Measurements from ENCODE around the gene TEDC2. TPM values are rescaled to one million over a fixed set of nuclear protein-coding genes. Genes with fewer than 3 reads are reported as not detected.

Gene TEDC2
- polyA plus RNA-seq (2012; rRNA removed): 15.6 and 16.5 TPM in 2 replicates
- polyA plus RNA-seq (2012; cell fraction: cytosol; rRNA removed): 4.8 and 8.5 TPM in 2 replicates
- polyA plus RNA-seq (2012; cell fraction: nucleus; rRNA removed): 58.5 and 87.2 TPM in 2 replicates

- Histone ChIP-seq H3K9me3 (no peaks in the 10 kb centered on the region), H3K36me3 (replicated peaks in 1 of 2; ENCODE audit: control insufficient read depth in 1 of 2, insufficient read depth in 2 of 2, low read length in 1 of 2) (peaks cover 0 to 16% of the 10 kb centered on the region in 2 experiments), H3K9ac (peak within 1 kb of the TSS; percentile 60; the same call in 1 of the 2 replicates), H3K4me3 (ENCODE audit: low read depth in 2 of 2, low read length in 1 of 2) (peak within 1 kb of the TSS; percentile 66 to 71), H3K79me2 (ENCODE audit: insufficient read depth) (peaks cover 14% of the 10 kb centered on the region; the same call in 1 of the 2 replicates), H3K4me2 (peak within 1 kb of the TSS; percentile 96), H3K9me2 (no peaks in the 10 kb centered on the region), H3F3A (replicated peaks; ENCODE audit: insufficient read depth) (peaks cover 16% of the 10 kb centered on the region), H3K27me3 (ENCODE audit: insufficient read depth) (no peaks in the 10 kb centered on the region), H4K20me1 (ENCODE audit: insufficient read depth) (no peaks in the 10 kb centered on the region), H3K4me1 (ENCODE audit: control insufficient read depth in 1 of 2, insufficient read depth in 2 of 2, low read depth in 1 of 2, low read length in 1 of 2) (peaks cover 9 to 24% of the 10 kb centered on the region in 2 experiments; a peak in 2 of 4 replicates), H3K27ac (ENCODE audit: low read depth in 2 of 2, low read length in 1 of 2) (peak within 1 kb of the TSS; percentile 39 to 76; a peak in 3 of 4 replicates), H2AFZ (ENCODE audit: low read depth) (peak within 1 kb of the TSS; percentile 88)
- TF ChIP-seq ELF1 (IDR thresholded peaks at IDR 0.05) (no peak), CHD2 (IDR thresholded peaks at IDR 0.05; ENCODE audit: low read length, partially characterized antibody) (peak; percentile 39), MXI1 (IDR thresholded peaks at IDR 0.05; ENCODE audit: low read depth, low read length) (peak; percentile 97), TCF12 (IDR thresholded peaks at IDR 0.05) (no peak), NFIC (IDR thresholded peaks at IDR 0.05; ENCODE audit: borderline replicate concordance) (no peak), MAX (IDR thresholded peaks at IDR 0.05; ENCODE audit: low read depth) (peak; percentile 86), GABPA (IDR thresholded peaks at IDR 0.05; ENCODE audit: low read depth) (peak; percentile 84), FOXM1 (IDR thresholded peaks at IDR 0.05; ENCODE audit: low read depth) (no peak), CTCF (IDR thresholded peaks at IDR 0.05) (no peak), USF1 (IDR thresholded peaks at IDR 0.05; ENCODE audit: borderline replicate concordance, low read depth) (no peak), PBX3 (IDR thresholded peaks at IDR 0.05) (peak; percentile 22), SMC3 (IDR thresholded peaks at IDR 0.05; ENCODE audit: low read depth, low read length) (no peak), EP300 (IDR thresholded peaks at IDR 0.05; ENCODE audit: borderline replicate concordance in 1 of 2, low read depth in 1 of 2, low read length in 1 of 2) (no peak), RXRA (IDR thresholded peaks at IDR 0.05; ENCODE audit: borderline replicate concordance, low read depth) (no peak), USF2 (IDR thresholded peaks at IDR 0.05; ENCODE audit: borderline replicate concordance, low read depth, low read length) (no peak), POLR2AphosphoS5 (IDR thresholded peaks at IDR 0.05; ENCODE audit: low read depth, low read length) (no peak), REST (IDR thresholded peaks at IDR 0.05; ENCODE audit: low read depth, low read length) (peak; percentile 86), NRF1 (IDR thresholded peaks at IDR 0.05; ENCODE audit: low read depth, low read length) (peak; percentile 66)
- WGBS (ENCODE audit: low lambda C conversion rate): 2% methylated on average over 25 of the region's 66 CpGs
- ChIA-PET CTCF (interaction anchor here (0.8 to 4.8 kb wide), 9 partner anchors 9 to 120 kb away, joined by 3 to 27 read pairs (median 4); partner anchors contain the start of genes ABCA3 and TBC1D24), POLR2A (interaction anchor here (1.3 to 2.0 kb wide), 3 partner anchors 9 to 41 kb away, joined by 4 to 19 read pairs (median 5); no protein-coding TSS in a partner anchor)
- peak; percentile 99 for DNase-seq
Measured at GRCh38 chr16:2459647-2460390, at the start of gene TEDC2. Gene TEDC2 (plus strand): TSS chr16:2460109. CDS start chr16:2460145, 36 bp downstream.
